Lower leg skin (tissue), 4 donors: ENCODE results near the gene MDGA2. TPM values are rescaled to one million over a fixed set of nuclear protein-coding genes. Genes with fewer than 3 reads are reported as not detected.

ENCODE experiments used
- DNase-seq, 2 donors: peaks; one replicate each; pipeline ENCODE4 v3.0.0-alpha.2; 2019; ENCODE audit warnings: low spot score in 2 of 2
- H3K4me3 ChIP-seq: fragments of 200-600 bp; sonication (generic); 2 replicates; pipeline ENCODE4 v1.5.1; 2017; ENCODE audit warnings: mild to moderate bottlenecking, low read depth; ENCODE audit not compliant: poor library complexity, severe bottlenecking
- POLR2A ChIP-seq, 2 donors: fragments of 450-650 bp; IDR thresholded peaks; one replicate each; pipeline ENCODE4 v1.6.1; 2016 to 2017; ENCODE audit warnings: antibody characterized with exemption in 2 of 2, mild to moderate bottlenecking in 1 of 2, moderate library complexity in 1 of 2
- WGBS, 2 donors: methylation state at CpG; one replicate each; pipeline ENCODE4 v1.1.5; 2018; 5-methylcytosine and 5-hydroxymethylcytosine counted together
- intact Hi-C: fragments of 100-400 bp; cut with DNase I; formaldehyde crosslinking; loops from one replicate; pipeline ENCODE4 v1.15.0; 2023; ENCODE audit warnings: low total_unique reads
- total RNA-seq, 4 donors: library from RNA; depleted of rRNA; stranded (reverse); fragments of >200 nt; gene quantifications; one replicate each; pipeline ENCODE4 v1.1.0, GENCODE V29; 2016
- TF ChIP-seq, protein P1 (sequence below), 3 donors: fragments of 450-650 bp; IDR thresholded peaks; one replicate each; pipeline ENCODE4 v1.5.1; 2016; ENCODE audit warnings: antibody characterized with exemption in 3 of 3, mild to moderate bottlenecking in 3 of 3, moderate library complexity in 2 of 3

MDGA2 gene
- total RNA-seq, 4 donors from 2014 or later: 0.15 to 0.78 (median 0.24) TPM

DNA sequence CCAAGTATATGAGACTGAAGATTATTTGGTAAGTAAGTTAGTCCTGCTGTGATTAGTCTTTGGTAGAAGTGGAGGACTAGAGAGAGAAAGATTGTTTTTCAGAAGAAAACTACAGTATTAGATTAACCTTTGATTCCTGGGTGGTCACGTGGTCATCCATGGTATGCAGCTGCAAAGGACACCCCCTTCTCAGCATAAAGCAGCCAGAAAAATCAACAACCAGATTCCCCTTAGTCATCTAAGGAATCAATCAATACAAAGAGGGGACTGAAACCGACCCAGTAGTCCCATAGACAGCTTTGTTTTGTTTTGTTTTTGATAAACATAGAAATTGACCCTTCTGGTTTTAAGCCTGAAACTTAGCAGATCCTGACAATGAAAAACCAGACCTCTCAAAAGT, 30.3 kb upstream of the MDGA2 start:
- no peak for DNase-seq
- 78 to 83% methylated on average over 2 of the region's 2 CpGs for WGBS, 2 donors
- intact Hi-C loops: no loop called here
- TF ChIP-seq, protein P1, sequence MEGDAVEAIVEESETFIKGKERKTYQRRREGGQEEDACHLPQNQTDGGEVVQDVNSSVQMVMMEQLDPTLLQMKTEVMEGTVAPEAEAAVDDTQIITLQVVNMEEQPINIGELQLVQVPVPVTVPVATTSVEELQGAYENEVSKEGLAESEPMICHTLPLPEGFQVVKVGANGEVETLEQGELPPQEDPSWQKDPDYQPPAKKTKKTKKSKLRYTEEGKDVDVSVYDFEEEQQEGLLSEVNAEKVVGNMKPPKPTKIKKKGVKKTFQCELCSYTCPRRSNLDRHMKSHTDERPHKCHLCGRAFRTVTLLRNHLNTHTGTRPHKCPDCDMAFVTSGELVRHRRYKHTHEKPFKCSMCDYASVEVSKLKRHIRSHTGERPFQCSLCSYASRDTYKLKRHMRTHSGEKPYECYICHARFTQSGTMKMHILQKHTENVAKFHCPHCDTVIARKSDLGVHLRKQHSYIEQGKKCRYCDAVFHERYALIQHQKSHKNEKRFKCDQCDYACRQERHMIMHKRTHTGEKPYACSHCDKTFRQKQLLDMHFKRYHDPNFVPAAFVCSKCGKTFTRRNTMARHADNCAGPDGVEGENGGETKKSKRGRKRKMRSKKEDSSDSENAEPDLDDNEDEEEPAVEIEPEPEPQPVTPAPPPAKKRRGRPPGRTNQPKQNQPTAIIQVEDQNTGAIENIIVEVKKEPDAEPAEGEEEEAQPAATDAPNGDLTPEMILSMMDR (IDR thresholded peaks at IDR 0.05): no peak
- TF ChIP-seq POLR2A (IDR thresholded peaks at IDR 0.05): no peak
- no peak overlapping the region for H3K4me3 ChIP-seq

DNA sequence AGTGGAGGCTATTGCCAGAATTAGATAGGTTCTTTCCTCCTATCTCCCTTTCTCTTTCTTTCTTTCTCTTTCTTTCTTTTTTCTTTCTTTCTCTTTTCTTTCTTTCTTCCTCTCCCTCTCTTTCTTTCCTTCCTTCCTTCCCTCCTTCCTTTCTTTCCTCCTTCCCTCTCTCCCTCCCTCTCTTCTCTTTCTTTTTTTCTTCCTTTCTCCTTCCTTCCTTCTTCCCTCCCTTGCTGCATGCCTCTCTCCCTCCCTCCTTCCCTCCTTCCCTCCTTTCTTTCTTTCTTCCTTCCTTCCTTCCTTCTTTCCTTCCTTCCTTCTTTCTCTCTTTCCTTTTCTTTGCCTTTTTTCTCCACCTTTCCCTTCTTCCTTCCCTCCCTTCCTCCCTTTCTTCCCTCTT, 16.4 kb upstream of the MDGA2 start:
- no peak for TF ChIP-seq POLR2A (IDR thresholded peaks at IDR 0.05)
- TF ChIP-seq, protein P1 (IDR thresholded peaks at IDR 0.05): no peak
- no peak for DNase-seq
- intact Hi-C loops: no loop called here
- no peak overlapping the region for H3K4me3 ChIP-seq

DNA sequence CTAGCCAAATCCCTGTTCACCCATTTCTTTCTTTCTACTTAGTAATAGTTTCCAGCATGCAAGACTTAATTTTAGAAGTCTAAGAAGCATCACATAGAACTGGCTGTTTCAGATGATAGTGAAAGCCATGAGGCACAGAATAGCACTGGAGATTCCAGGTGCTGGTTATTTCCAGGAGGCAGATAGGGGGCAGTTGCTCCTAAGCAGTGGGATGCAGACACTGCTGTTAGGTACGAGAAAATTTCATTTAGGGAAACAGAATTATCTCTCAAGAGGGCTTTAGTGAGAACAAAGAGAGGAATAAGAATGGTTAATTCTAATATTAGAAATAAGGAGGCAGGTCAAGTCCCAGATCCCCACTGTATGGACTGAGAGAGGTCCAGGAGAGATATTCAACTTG, 3.6 kb upstream of the MDGA2 start:
- WGBS, 2 donors: 13 to 22% methylated on average over 1 of the region's 1 CpG
- no peak for TF ChIP-seq POLR2A (IDR thresholded peaks at IDR 0.05)
- TF ChIP-seq, protein P1 (IDR thresholded peaks at IDR 0.05): no peak
- intact Hi-C loops: no loop called here
- H3K4me3 ChIP-seq: no peak overlapping the region
- no peak for DNase-seq

DNA sequence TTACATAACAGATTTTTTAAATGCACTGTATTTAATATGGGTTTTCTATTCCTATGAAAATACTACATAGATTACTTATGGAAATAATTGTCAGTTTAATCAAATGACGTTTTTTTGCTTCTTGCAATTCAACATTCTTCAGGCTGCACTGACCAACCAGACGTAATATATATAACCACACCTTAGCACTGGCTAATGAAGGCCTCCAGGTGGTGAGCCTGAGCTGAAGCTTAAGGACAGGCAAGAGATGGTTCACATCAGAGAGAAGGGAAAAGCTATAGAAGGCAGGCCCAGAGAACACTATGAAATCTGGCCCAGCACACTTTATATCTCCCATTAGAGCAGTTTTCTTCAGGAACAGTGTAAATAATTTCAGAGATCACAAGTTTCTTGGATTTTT, 2.8 kb upstream of the MDGA2 start:
- no peak overlapping the region for H3K4me3 ChIP-seq
- intact Hi-C loops: no loop called here
- WGBS, 2 donors: 59 to 85% methylated on average over 2 of the region's 2 CpGs
- no peak for DNase-seq
- no peak for TF ChIP-seq POLR2A (IDR thresholded peaks at IDR 0.05)
- TF ChIP-seq, protein P1 (IDR thresholded peaks at IDR 0.05): no peak

DNA sequence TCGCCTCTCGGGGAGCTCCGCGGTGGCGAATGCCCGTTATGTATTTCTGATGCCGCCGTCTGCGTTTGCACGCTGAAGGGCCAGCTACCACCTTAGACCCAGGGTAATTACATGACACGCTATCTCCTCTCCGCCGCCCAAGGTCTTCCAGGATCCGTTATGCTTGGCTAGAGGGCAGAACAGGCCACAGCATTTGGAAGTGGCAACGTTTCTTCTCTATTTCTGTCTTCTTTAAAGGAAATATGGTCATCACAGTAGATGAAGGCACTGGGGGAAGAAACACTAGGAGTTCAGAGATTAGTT, 861 bp upstream of the MDGA2 start:
- WGBS, 2 donors: 2 to 5% methylated on average over 15 of the region's 15 CpGs
- H3K4me3 ChIP-seq: peak overlapping the region; percentile 5
- no peak for DNase-seq
- TF ChIP-seq POLR2A (IDR thresholded peaks at IDR 0.05): no peak
- TF ChIP-seq, protein P1 (IDR thresholded peaks at IDR 0.05): no peak
- intact Hi-C loops: no loop called here

DNA sequence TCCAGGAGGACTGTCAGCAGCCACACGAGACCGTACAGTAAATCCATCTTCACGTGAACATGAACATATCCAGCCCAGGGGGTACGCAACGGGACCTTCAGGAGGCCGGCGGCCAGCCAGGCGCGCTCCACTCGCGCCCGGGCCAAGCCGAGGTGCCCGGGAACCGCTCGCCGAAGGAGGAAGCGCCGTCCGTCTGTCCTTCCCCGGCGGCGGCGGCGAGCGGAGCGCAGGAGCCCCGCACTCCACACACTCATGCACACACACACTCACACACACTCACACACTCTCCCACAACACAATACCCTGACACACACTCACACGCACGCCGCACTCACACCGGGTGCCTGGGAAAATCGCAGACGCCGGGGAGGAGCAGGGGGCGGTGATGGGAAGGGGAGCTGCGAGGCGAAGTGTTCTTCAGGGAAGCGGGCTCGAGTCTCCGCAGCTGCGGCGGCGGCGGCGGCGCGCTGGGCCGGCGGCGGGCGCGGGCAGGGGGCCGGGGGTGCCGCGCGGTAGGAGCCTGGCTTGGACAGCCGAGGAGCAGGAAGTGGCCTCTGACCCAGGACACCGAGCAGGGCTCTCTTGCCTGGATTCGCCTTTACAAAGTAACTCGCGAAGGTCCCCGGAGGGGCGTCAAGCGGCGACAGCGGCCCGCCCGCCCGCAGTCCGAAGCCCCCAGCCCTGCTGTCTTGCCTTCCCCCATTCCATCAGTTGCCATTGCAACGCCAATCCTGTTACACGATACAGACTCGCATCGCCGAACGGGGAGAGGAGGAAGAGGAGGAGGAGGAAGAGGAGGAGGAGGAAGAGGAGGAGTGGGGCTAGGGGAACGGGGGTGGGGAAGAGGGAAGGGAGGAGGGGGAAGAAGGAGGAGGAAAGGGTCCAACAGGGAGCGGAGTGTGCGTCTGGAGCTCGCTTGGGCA, 601 bp downstream of the MDGA2 start:
- DNase-seq: no peak
- TF ChIP-seq, protein P1 (IDR thresholded peaks at IDR 0.05): no peak
- TF ChIP-seq POLR2A (IDR thresholded peaks at IDR 0.05): no peak
- 0 to 1% methylated on average over 33 to 38 of the region's 81 CpGs for WGBS, 2 donors
- peak overlapping the region; percentile 24 for H3K4me3 ChIP-seq
- intact Hi-C loops: no loop called here
